ENCODE measurements around the gene SLC38A1.

GRCh38 chr12:46265734-46266133 lies 3.1 kb downstream of the SLC38A1 start:
- TF ChIP-seq POLR2A (IDR thresholded peaks at IDR 0.05) (no peak), CTCF (IDR thresholded peaks at IDR 0.05 in 4 of 5, conservative IDR thresholded peaks at IDR 0.05 in 1 of 5) (no peak)
